ENCODE measurements around the gene SERPINF2.
"Not testable (repeated sequence)": the region's sequence is repeated elsewhere in the genome, so short reads cannot be mapped to it uniquely, and the experiment has no call there.

The SERPINF2 gene

GRCh38 chr17:1742371-1743087, at the start of gene SERPINF2:
Gene SERPINF2, plus strand, starts transcription at chr17:1742871. Its CDS starts 2,125 bp downstream, at chr17:1744996.
- no peak for DNase-seq

GRCh38 chr17:1693339-1693738, 49.3 kb upstream of the SERPINF2 start:
- no peak for DNase-seq

GRCh38 chr17:1695365-1695764, 47.3 kb upstream of the SERPINF2 start:
- DNase-seq = no peak

GRCh38 chr17:1697681-1698080, 45.0 kb upstream of the SERPINF2 start:
- no peak for DNase-seq

GRCh38 chr17:1699891-1700290, 42.8 kb upstream of the SERPINF2 start:
- DNase-seq = not testable (repeated sequence)

- DNase-seq = no peak
Observed at GRCh38 chr17:1703063-1703462, 39.6 kb upstream of the SERPINF2 start.

GRCh38 chr17:1705004-1705403, 37.7 kb upstream of the SERPINF2 start:
- DNase-seq = no peak

- DNase-seq = no peak
Observed at GRCh38 chr17:1707107-1707506, 35.6 kb upstream of the SERPINF2 start.

GRCh38 chr17:1708791-1709346, 33.8 kb upstream of the SERPINF2 start:
- not testable (repeated sequence) for DNase-seq

GRCh38 chr17:1709403-1709951, 33.2 kb upstream of the SERPINF2 start:
- DNase-seq = no peak

- no peak for DNase-seq
Observed at GRCh38 chr17:1709971-1710806, 32.5 kb upstream of the SERPINF2 start, which contains the start of gene TLCD2. Gene TLCD2, minus strand, starts transcription at chr17:1710377. Its CDS starts 135 bp downstream, at chr17:1710242.

- DNase-seq = no peak
Observed at GRCh38 chr17:1710807-1711553, 31.7 kb upstream of the SERPINF2 start.

- DNase-seq = no peak
Observed at GRCh38 chr17:1711804-1712203, 30.9 kb upstream of the SERPINF2 start.

- no peak for DNase-seq
Observed at GRCh38 chr17:1712271-1712670, 30.4 kb upstream of the SERPINF2 start.

GRCh38 chr17:1713160-1713877, 29.4 kb upstream of the SERPINF2 start:
- DNase-seq = no peak

GRCh38 chr17:1713878-1714426, 28.7 kb upstream of the SERPINF2 start:
- no peak for DNase-seq

GRCh38 chr17:1714427-1714979, 28.2 kb upstream of the SERPINF2 start:
- DNase-seq = peak; percentile 29

GRCh38 chr17:1714980-1715802, 27.5 kb upstream of the SERPINF2 start:
- DNase-seq = peak; percentile 62

- no peak for DNase-seq
Observed at GRCh38 chr17:1715803-1716075, 26.9 kb upstream of the SERPINF2 start.

GRCh38 chr17:1716076-1716911, 26.4 kb upstream of the SERPINF2 start:
- DNase-seq = peak; percentile 100

Data from activated CD4-positive, alpha-beta T cell treated with anti-CD3 and anti-CD28 coated beads, Interleukin-10, Interleukin-2, amounts not matched to agents 100 ng/mL and 50 ng/mL, durations not matched to agents 16 hours and 8 hours (primary cell).